ENCODE results near the gene NPAS3.

The NPAS3 gene

GRCh38 chr14:33350366-33350990, 411.8 kb downstream of the NPAS3 start:
- Histone ChIP-seq H3K27me3 (ENCODE audit: insufficient read depth, low read depth) (no peaks in the 10 kb centered on the region), H2AFZ (ENCODE audit: low read depth) (no peak overlapping the region), H4K20me1 (ENCODE audit: insufficient read depth) (no peaks in the 10 kb centered on the region), H3K4me2 (no peak overlapping the region), H3K36me3 (ENCODE audit: insufficient read depth) (no peaks in the 10 kb centered on the region), H3K79me2 (ENCODE audit: insufficient read depth, low read depth) (no peaks in the 10 kb centered on the region), H3K4me1 (ENCODE audit: low read depth, poor library complexity, severe bottlenecking) (no peaks in the 10 kb centered on the region), H3K4me3 (IDR thresholded peaks at IDR 0.05; ENCODE audit: insufficient read depth, low read depth, low read length) (no peak overlapping the region), H3K9ac (no peak overlapping the region), H3K27ac (no peak overlapping the region)
- TF ChIP-seq CTCF (conservative IDR thresholded peaks at IDR 0.05; ENCODE audit: low read depth, low read length): no peak

GRCh38 chr14:33352821-33353220, 414.1 kb downstream of the NPAS3 start:
- H3K4me1 ChIP-seq (ENCODE audit: low read depth, poor library complexity, severe bottlenecking): no peaks in the 10 kb centered on the region
- H3K27me3 ChIP-seq (ENCODE audit: insufficient read depth, low read depth): no peaks in the 10 kb centered on the region
- no peaks in the 10 kb centered on the region for H3K36me3 ChIP-seq (ENCODE audit: insufficient read depth)
- no peak overlapping the region for H3K27ac ChIP-seq
- H2AFZ ChIP-seq (ENCODE audit: low read depth): no peak overlapping the region
- TF ChIP-seq CTCF (conservative IDR thresholded peaks at IDR 0.05; ENCODE audit: low read depth, low read length): no peak
- H3K4me3 ChIP-seq (IDR thresholded peaks at IDR 0.05; ENCODE audit: insufficient read depth, low read depth, low read length): no peak overlapping the region
- H3K9ac ChIP-seq: no peak overlapping the region
- no peak overlapping the region for H3K4me2 ChIP-seq
- H4K20me1 ChIP-seq (ENCODE audit: insufficient read depth): no peaks in the 10 kb centered on the region
- no peaks in the 10 kb centered on the region for H3K79me2 ChIP-seq (ENCODE audit: insufficient read depth, low read depth)

- no peak for TF ChIP-seq CTCF (conservative IDR thresholded peaks at IDR 0.05; ENCODE audit: low read depth, low read length)
- H3K9ac ChIP-seq: no peak overlapping the region
- H3K4me1 ChIP-seq (ENCODE audit: low read depth, poor library complexity, severe bottlenecking): no peaks in the 10 kb centered on the region
- H3K4me2 ChIP-seq: no peak overlapping the region
- H3K4me3 ChIP-seq (IDR thresholded peaks at IDR 0.05; ENCODE audit: insufficient read depth, low read depth, low read length): no peak overlapping the region
- H2AFZ ChIP-seq (ENCODE audit: low read depth): no peak overlapping the region
- no peaks in the 10 kb centered on the region for H3K36me3 ChIP-seq (ENCODE audit: insufficient read depth)
- no peaks in the 10 kb centered on the region for H4K20me1 ChIP-seq (ENCODE audit: insufficient read depth)
- H3K27ac ChIP-seq: no peak overlapping the region
- H3K27me3 ChIP-seq (ENCODE audit: insufficient read depth, low read depth): no peaks in the 10 kb centered on the region
- no peaks in the 10 kb centered on the region for H3K79me2 ChIP-seq (ENCODE audit: insufficient read depth, low read depth)
Measured at GRCh38 chr14:33356181-33356580, 417.5 kb downstream of the NPAS3 start.

- Histone ChIP-seq H3K79me2 (ENCODE audit: insufficient read depth, low read depth) (no peaks in the 10 kb centered on the region), H3K9ac (no peak overlapping the region), H3K27me3 (ENCODE audit: insufficient read depth, low read depth) (no peaks in the 10 kb centered on the region), H3K27ac (no peak overlapping the region), H3K4me2 (no peak overlapping the region), H3K4me3 (IDR thresholded peaks at IDR 0.05; ENCODE audit: insufficient read depth, low read depth, low read length) (no peak overlapping the region), H2AFZ (ENCODE audit: low read depth) (no peak overlapping the region), H3K4me1 (ENCODE audit: low read depth, poor library complexity, severe bottlenecking) (no peaks in the 10 kb centered on the region), H3K36me3 (ENCODE audit: insufficient read depth) (no peaks in the 10 kb centered on the region), H4K20me1 (ENCODE audit: insufficient read depth) (no peaks in the 10 kb centered on the region)
- no peak for TF ChIP-seq CTCF (conservative IDR thresholded peaks at IDR 0.05; ENCODE audit: low read depth, low read length)
Measured at GRCh38 chr14:33357225-33358010, 418.7 kb downstream of the NPAS3 start.
